Ascending aorta (tissue), 2 donors: ENCODE measurements around the gene PIK3CB. TPM values are rescaled to one million over a fixed set of nuclear protein-coding genes. Genes with fewer than 3 reads are reported as not detected.
"Not testable (repeated sequence)": the region's sequence is repeated elsewhere in the genome, so short reads cannot be mapped to it uniquely, and the experiment has no call there.

ENCODE experiments used
- DNase-seq, 2 donors: peaks; one replicate each; pipeline ENCODE4 v3.0.0-alpha.2; 2019; ENCODE audit warnings: low spot score in 2 of 2
- H3K27ac ChIP-seq, 2 donors: fragments of 200-600 bp; sonication (generic); one replicate each; pipeline ENCODE4 v1.5.1; 2016 to 2017; ENCODE audit warnings: mild to moderate bottlenecking in 1 of 2
- H3K27me3 ChIP-seq: fragments of 200-600 bp; sonication (generic); one replicate; pipeline ENCODE4 v1.5.1; 2017
- H3K36me3 ChIP-seq, 2 donors: fragments of 200-600 bp; sonication (generic); one replicate each; pipeline ENCODE4 v1.5.1; 2016
- H3K4me1 ChIP-seq, 2 donors: fragments of 200-600 bp; sonication (generic); one replicate each; pipeline ENCODE4 v1.5.1; 2016 to 2017; ENCODE audit warnings: mild to moderate bottlenecking in 1 of 2
- H3K4me3 ChIP-seq, 2 donors: fragments of 200-600 bp; sonication (generic); one replicate each; pipeline ENCODE4 v1.5.1; 2016 to 2017; ENCODE audit warnings: mild to moderate bottlenecking in 1 of 2
- H3K9me3 ChIP-seq, 2 donors: fragments of 200-600 bp; sonication (generic); one replicate each; pipeline ENCODE4 v1.5.1; 2016
- CTCF ChIP-seq, 3 experiments: fragments of 200-600 bp in 2 of 3; fragments of 450-650 bp in 1 of 3; sonication (generic) in 2 of 3; IDR thresholded peaks; one replicate each; pipeline ENCODE4 v1.5.1; 2016 to 2019; ENCODE audit warnings: antibody characterized with exemption in 3 of 3, mild to moderate bottlenecking in 1 of 3, moderate library complexity in 1 of 3
- intact Hi-C: fragments of 100-400 bp; cut with DNase I; formaldehyde crosslinking; loops from one replicate; pipeline ENCODE4 v1.15.1; 2023
- total RNA-seq: library from RNA; depleted of rRNA; stranded (reverse); fragments of >200 nt; gene quantifications from one replicate; pipeline ENCODE4 v1.1.0, GENCODE V29; 2016

Gene PIK3CB
- total RNA-seq, 1 donor from 2014 or later = 9.3 TPM

GRCh38 chr3:138682648-138683047 lies 152.1 kb downstream of the PIK3CB start:
- no peak for TF ChIP-seq CTCF (IDR thresholded peaks at IDR 0.05)
- Histone ChIP-seq H3K4me1 (no peaks in the 10 kb centered on the region), H3K4me3 (no peak overlapping the region)

GRCh38 chr3:138681463-138682220 lies 153.1 kb downstream of the PIK3CB start:
- Histone ChIP-seq H3K4me1 (no peaks in the 10 kb centered on the region), H3K9me3 (no peaks in the 10 kb centered on the region), H3K27ac (no peak overlapping the region), H3K36me3 (peaks cover 12 to 14% of the 10 kb centered on the region in 2 donors), H3K27me3 (no peaks in the 10 kb centered on the region), H3K4me3 (no peak overlapping the region)
- TF ChIP-seq CTCF (IDR thresholded peaks at IDR 0.05) = no peak
- intact Hi-C loops = no loop called here
- no peak for DNase-seq

More at GRCh38 chr3:138682648-138683047, 152.1 kb downstream of the PIK3CB start:
- Histone ChIP-seq H3K9me3 (no peaks in the 10 kb centered on the region), H3K27me3 (no peaks in the 10 kb centered on the region), H3K27ac (no peak overlapping the region), H3K36me3 (peaks cover 9 to 12% of the 10 kb centered on the region in 2 donors)
- DNase-seq = no peak
- intact Hi-C loops = no loop called here

DNA sequence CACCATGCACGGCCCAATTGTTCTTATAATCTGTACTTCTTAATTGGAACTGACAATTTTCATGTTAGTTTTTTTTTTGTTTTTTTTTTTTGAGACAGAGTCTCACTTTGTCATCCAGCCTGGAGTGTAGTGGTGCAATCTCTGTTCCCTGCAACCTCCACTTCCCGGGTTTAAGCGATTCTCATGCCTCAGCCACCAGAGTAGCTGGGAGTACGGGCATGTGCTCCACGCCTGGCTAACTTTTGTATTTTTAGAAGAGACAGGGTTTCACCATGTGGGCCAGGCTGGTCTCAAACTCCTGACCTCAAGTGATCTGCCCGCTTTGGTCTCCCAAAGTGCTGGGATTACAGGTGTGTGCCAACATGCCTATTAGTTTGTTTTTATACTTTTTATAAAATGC lies 153.8 kb downstream of the PIK3CB start:
- H3K27ac ChIP-seq, intact Hi-C loops, H3K4me1 ChIP-seq, H3K4me3 ChIP-seq, H3K27me3 ChIP-seq, H3K9me3 ChIP-seq, DNase-seq: not testable (repeated sequence)
- H3K36me3 ChIP-seq = peaks cover 12 to 20% of the 10 kb centered on the region in 2 donors

DNA sequence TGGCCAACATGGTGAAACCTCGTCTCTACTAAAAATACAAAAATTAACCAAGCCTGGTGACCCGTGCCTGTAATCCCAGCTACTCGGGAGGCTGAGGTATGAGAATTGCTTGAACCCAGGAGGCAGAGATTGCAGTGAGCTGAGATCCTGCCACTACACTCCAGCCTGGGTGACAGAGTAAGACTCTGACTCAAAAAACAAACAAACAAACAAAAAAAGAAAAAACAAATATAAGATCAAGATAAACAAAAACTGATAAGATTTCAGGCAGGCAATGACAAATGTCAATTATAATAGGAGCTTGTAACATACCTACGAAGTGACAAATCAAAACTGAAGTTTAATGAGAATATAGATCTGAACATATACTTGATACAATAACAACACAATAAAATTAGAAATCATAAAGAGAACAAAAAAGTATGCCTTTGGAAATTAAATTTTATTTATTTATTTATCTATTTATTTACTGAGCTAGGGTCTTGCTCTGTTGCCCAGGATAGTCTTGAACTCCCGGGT lies 155.8 kb downstream of the PIK3CB start:
- no peaks in the 10 kb centered on the region for H3K27me3 ChIP-seq
- peaks cover 10 to 21% of the 10 kb centered on the region in 2 donors for H3K9me3 ChIP-seq
- H3K36me3 ChIP-seq = peaks cover 19 to 40% of the 10 kb centered on the region in 2 donors
- TF ChIP-seq CTCF (IDR thresholded peaks at IDR 0.05) = no peak
- DNase-seq = no peak
- H3K4me1 ChIP-seq = no peaks in the 10 kb centered on the region
- no peak overlapping the region for H3K4me3 ChIP-seq
- H3K27ac ChIP-seq = no peak overlapping the region
- intact Hi-C loops = no loop called here

GRCh38 chr3:138678086-138678485 lies 156.6 kb downstream of the PIK3CB start:
- H3K27ac ChIP-seq = no peak overlapping the region
- no peak for DNase-seq
- H3K4me1 ChIP-seq = no peaks in the 10 kb centered on the region
- H3K36me3 ChIP-seq = peaks cover 19 to 41% of the 10 kb centered on the region in 2 donors
- peaks cover 10 to 21% of the 10 kb centered on the region in 2 donors for H3K9me3 ChIP-seq
- H3K27me3 ChIP-seq = no peaks in the 10 kb centered on the region
- intact Hi-C loops = no loop called here
- no peak overlapping the region for H3K4me3 ChIP-seq
- TF ChIP-seq CTCF (IDR thresholded peaks at IDR 0.05) = no peak

GRCh38 chr3:138675393-138675792 lies 159.3 kb downstream of the PIK3CB start:
- intact Hi-C loops = no loop called here
- Histone ChIP-seq H3K27ac (no peak overlapping the region), H3K9me3 (peaks cover 10 to 21% of the 10 kb centered on the region in 2 donors), H3K4me3 (no peak overlapping the region), H3K4me1 (peaks cover 0 to 9% of the 10 kb centered on the region in 2 donors), H3K27me3 (no peaks in the 10 kb centered on the region), H3K36me3 (peaks cover 15 to 36% of the 10 kb centered on the region in 2 donors)
- no peak for DNase-seq
- TF ChIP-seq CTCF (IDR thresholded peaks at IDR 0.05) = no peak
